ENCODE results near the gene GOLM1. TPM values are rescaled to one million over a fixed set of nuclear protein-coding genes. Genes with fewer than 3 reads are reported as not detected.

Gene GOLM1
- total RNA-seq, 1 experiment from 2014 or later, result 33.9 TPM

DNA sequence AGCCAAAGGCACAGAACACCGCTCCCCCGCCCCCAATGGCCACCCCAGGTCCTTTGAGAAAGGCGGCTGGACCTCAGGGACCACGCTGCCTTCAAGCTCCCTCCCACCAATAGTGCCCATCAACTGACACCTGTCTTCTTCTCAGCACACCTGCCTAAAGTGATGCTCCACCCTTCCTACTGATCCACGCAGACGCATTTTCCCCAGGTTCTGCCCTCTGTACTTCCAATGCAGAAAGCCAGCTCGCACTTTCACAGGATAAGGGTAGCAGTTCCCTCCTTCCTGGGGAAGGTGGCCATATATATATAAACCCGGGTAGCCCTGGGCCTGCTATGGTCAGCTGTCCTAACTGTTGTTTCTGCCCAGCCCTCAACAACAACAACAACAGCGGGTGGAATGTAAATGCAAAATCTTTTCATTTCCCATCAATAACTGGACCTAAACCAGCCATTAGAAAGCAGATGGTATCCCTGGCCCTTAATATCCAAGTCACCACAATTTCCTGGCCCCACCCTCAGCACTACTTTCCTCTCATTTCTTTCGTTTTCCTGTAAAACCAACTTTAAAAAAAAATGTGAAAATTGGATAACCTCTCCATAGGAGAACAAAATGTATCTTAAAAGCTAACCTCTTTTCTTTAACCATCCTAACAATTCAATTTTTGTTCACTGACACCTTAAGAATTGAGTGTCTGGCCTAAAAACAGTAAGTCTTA is 1.7 kb downstream of the GOLM1 start:
- no peak for DNase-seq (ENCODE audit: unreplicated experiment)
- H3K4me3 Mint-ChIP-seq (ENCODE audit: unreplicated experiment), result peak overlapping the region; percentile 82
- CTCF ChIA-PET, result interaction anchor here (0.6 to 2.1 kb wide), 3 partner anchors 13 to 105 kb away, joined by 3 to 6 read pairs (median 6); no protein-coding TSS in a partner anchor
- H3K4me1 Mint-ChIP-seq (ENCODE audit: insufficient read depth, unreplicated experiment), result peaks cover 14% of the 10 kb centered on the region
- no peaks in the 10 kb centered on the region for H3K9me3 Mint-ChIP-seq (ENCODE audit: unreplicated experiment)
- TF ChIP-seq, protein P1, sequence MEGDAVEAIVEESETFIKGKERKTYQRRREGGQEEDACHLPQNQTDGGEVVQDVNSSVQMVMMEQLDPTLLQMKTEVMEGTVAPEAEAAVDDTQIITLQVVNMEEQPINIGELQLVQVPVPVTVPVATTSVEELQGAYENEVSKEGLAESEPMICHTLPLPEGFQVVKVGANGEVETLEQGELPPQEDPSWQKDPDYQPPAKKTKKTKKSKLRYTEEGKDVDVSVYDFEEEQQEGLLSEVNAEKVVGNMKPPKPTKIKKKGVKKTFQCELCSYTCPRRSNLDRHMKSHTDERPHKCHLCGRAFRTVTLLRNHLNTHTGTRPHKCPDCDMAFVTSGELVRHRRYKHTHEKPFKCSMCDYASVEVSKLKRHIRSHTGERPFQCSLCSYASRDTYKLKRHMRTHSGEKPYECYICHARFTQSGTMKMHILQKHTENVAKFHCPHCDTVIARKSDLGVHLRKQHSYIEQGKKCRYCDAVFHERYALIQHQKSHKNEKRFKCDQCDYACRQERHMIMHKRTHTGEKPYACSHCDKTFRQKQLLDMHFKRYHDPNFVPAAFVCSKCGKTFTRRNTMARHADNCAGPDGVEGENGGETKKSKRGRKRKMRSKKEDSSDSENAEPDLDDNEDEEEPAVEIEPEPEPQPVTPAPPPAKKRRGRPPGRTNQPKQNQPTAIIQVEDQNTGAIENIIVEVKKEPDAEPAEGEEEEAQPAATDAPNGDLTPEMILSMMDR (IDR thresholded peaks at IDR 0.05; ENCODE audit: unreplicated experiment), result no peak
- POLR2A ChIA-PET, result interaction anchor here (0.8 to 4.6 kb wide), 2 partner anchors 30 to 72 kb away, joined by 3 to 26 read pairs; no protein-coding TSS in a partner anchor
- TSS peak; percentile 35 for BruUV-seq (replicated peaks)
- H3K27ac Mint-ChIP-seq (ENCODE audit: low read depth, unreplicated experiment), result peak overlapping the region; percentile 67
- H3K27me3 Mint-ChIP-seq (ENCODE audit: insufficient read depth, unreplicated experiment), result no peaks in the 10 kb centered on the region
- intact Hi-C loops (cut with micrococcal nuclease), result loop anchor here (5.0 kb wide), 1 partner anchor 80 kb away; no protein-coding TSS in a partner anchor
- H3K36me3 Mint-ChIP-seq (ENCODE audit: insufficient read depth, unreplicated experiment), result no peaks in the 10 kb centered on the region

DNA sequence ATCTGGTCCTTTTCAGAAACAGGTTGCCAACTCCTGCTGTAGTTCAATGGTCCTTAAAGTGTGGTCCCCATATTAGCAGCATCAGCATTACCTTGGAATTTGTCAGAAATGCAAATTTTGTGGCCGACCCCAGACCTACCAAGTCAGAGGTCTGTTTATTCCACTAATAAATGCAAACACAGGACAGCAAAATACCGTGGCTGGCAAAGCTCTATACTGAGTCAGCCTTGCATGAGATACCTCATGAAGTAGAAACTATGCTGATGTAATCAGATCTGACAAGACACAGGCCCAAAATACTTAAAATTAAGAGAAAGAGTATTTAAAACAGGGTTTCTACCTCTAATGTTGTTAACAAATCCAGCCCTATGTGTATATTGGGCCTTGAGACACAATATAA is 3.0 kb downstream of the GOLM1 start:
- peak; percentile 30 for DNase-seq (ENCODE audit: unreplicated experiment)
- BruUV-seq (replicated peaks), result no TSS peak
- Mint-ChIP-seq H3K27ac (ENCODE audit: low read depth, unreplicated experiment) (no peak overlapping the region), H3K9me3 (ENCODE audit: unreplicated experiment) (no peaks in the 10 kb centered on the region), H3K4me1 (ENCODE audit: insufficient read depth, unreplicated experiment) (peaks cover 14% of the 10 kb centered on the region), H3K4me3 (ENCODE audit: unreplicated experiment) (no peak overlapping the region), H3K27me3 (ENCODE audit: insufficient read depth, unreplicated experiment) (no peaks in the 10 kb centered on the region), H3K36me3 (ENCODE audit: insufficient read depth, unreplicated experiment) (no peaks in the 10 kb centered on the region)
- CTCF ChIA-PET, result no interaction called here
- TF ChIP-seq, protein P1 (IDR thresholded peaks at IDR 0.05; ENCODE audit: unreplicated experiment), result no peak
- POLR2A ChIA-PET, result no interaction called here
- intact Hi-C loops (cut with micrococcal nuclease), result loop anchor here (5.0 kb wide), 1 partner anchor 81 kb away; no protein-coding TSS in a partner anchor

DNA sequence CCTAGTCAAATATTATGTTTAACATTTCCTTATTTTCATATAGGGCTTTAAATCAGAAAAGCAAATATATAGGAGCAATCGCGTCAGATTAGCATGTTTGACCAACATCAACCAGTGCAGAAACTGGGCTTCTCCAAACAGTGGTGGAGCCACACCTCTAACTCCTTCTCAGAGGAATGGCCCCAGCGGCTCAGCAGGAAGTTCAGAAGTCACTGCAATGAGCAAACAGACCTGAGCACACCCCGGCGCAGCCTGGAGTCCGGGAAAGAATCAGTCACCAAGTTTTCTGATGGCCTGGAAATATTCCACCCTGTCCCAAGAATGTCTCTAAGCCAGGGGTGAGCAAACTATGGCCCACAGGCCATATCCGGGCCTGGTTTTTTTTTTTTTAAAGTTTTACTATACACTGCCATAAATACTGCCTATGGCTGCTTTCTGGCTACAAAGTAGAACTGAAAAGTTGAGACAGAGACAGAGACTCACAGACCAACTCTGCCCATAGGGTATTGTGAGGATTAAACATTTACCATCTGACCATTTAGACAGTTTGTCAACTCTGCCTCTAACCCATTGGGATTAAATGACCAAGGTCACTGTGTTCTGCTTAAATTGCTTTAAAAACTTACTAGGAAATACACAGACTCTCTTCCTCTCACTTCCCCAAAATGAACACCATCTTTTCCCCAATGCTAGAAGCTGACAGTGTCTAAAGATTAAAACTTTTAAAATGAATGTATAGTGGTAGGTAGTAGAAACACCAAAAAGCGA is 5.4 kb downstream of the GOLM1 start:
- Mint-ChIP-seq H3K4me3 (ENCODE audit: unreplicated experiment) (no peak overlapping the region), H3K4me1 (ENCODE audit: insufficient read depth, unreplicated experiment) (peaks cover 9% of the 10 kb centered on the region), H3K9me3 (ENCODE audit: unreplicated experiment) (peaks cover 7% of the 10 kb centered on the region), H3K27me3 (ENCODE audit: insufficient read depth, unreplicated experiment) (no peaks in the 10 kb centered on the region), H3K36me3 (ENCODE audit: insufficient read depth, unreplicated experiment) (peaks cover 7% of the 10 kb centered on the region), H3K27ac (ENCODE audit: low read depth, unreplicated experiment) (no peak overlapping the region)
- BruUV-seq (replicated peaks), result no TSS peak
- ChIA-PET CTCF (no interaction called here), POLR2A (no interaction called here)
- intact Hi-C loops (cut with micrococcal nuclease), result no loop called here
- TF ChIP-seq, protein P1 (IDR thresholded peaks at IDR 0.05; ENCODE audit: unreplicated experiment), result no peak
- no peak for DNase-seq (ENCODE audit: unreplicated experiment)

DNA sequence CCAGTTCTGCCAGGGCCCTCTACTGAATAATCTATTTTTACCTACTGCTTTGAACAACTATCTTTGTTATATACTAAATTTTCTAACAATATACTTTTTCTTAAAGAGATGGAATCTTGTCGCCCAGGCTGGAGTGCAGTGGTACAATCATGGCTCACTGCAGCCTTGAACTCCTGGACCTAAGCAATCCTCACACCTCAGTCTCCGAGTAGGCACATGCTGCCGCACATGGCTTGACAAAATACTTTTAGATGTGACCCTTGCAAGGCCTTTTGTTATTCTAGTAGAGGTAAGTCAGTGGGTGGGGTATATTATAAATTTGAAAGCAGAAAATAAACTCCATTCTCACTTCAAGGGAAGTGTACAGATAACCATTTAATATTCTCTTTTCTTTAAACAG is 7.9 kb downstream of the GOLM1 start:
- Mint-ChIP-seq H3K27ac (ENCODE audit: low read depth, unreplicated experiment) (no peak overlapping the region), H3K4me3 (ENCODE audit: unreplicated experiment) (no peak overlapping the region), H3K27me3 (ENCODE audit: insufficient read depth, unreplicated experiment) (no peaks in the 10 kb centered on the region), H3K36me3 (ENCODE audit: insufficient read depth, unreplicated experiment) (peaks cover 7% of the 10 kb centered on the region), H3K9me3 (ENCODE audit: unreplicated experiment) (peaks cover 15% of the 10 kb centered on the region), H3K4me1 (ENCODE audit: insufficient read depth, unreplicated experiment) (no peaks in the 10 kb centered on the region)
- intact Hi-C loops (cut with micrococcal nuclease), result no loop called here
- TF ChIP-seq, protein P1 (IDR thresholded peaks at IDR 0.05; ENCODE audit: unreplicated experiment), result no peak
- no TSS peak for BruUV-seq (replicated peaks)
- POLR2A ChIA-PET, result no interaction called here
- DNase-seq (ENCODE audit: unreplicated experiment), result no peak
- CTCF ChIA-PET, result interaction anchor here (0.6 kb wide), 1 partner anchor 294 kb away, joined by 3 read pairs; no protein-coding TSS in a partner anchor
